Activated naive CD4-positive, alpha-beta T cell treated with anti-CD3 and anti-CD28 coated beads, Interleukin-2, amount 50 U/mL, for 72 hours (primary cell): Measurements from ENCODE around the gene FGGY. TPM values are rescaled to one million over a fixed set of nuclear protein-coding genes. Genes with fewer than 3 reads are reported as not detected.
"Not testable (repeated sequence)": the region's sequence is repeated elsewhere in the genome, so short reads cannot be mapped to it uniquely, and the experiment has no call there.

Source experiments
- ATAC-seq, 2 donors: fragments of 150-1000 bp; cut with Tn5 transposase; 2 replicates each; pipeline ENCODE4 v1.10.0; 2021; ENCODE audit warnings: mild to moderate bottlenecking in 2 of 2, moderate library complexity in 2 of 2
- DNase-seq, 2 donors: peaks; one replicate each; pipeline ENCODE4 v3.0.0; 2021 to 2022; ENCODE audit warnings: low spot score in 2 of 2
- H3K27ac Mint-ChIP-seq, 2 donors: one replicate each; pipeline ENCODE4 v1.8.0; 2022; ENCODE audit warnings: mild to moderate bottlenecking in 2 of 2, mixed read lengths in 2 of 2
- H3K36me3 Mint-ChIP-seq, 2 donors: one replicate each; pipeline ENCODE4 v1.8.0; 2022; ENCODE audit warnings: mixed read lengths in 2 of 2
- H3K9me3 Mint-ChIP-seq, 2 donors: one replicate each; pipeline ENCODE4 v1.8.0; 2022; ENCODE audit warnings: mixed read lengths in 2 of 2
- total RNA-seq, 2 donors: library from RNA; stranded (reverse); gene quantifications; one replicate each; pipeline ENCODE4 v1.2.3, GENCODE V29; 2022

Gene FGGY
- total RNA-seq, 2 donors from 2014 or later, result 15.0 to 17.0 TPM

DNA sequence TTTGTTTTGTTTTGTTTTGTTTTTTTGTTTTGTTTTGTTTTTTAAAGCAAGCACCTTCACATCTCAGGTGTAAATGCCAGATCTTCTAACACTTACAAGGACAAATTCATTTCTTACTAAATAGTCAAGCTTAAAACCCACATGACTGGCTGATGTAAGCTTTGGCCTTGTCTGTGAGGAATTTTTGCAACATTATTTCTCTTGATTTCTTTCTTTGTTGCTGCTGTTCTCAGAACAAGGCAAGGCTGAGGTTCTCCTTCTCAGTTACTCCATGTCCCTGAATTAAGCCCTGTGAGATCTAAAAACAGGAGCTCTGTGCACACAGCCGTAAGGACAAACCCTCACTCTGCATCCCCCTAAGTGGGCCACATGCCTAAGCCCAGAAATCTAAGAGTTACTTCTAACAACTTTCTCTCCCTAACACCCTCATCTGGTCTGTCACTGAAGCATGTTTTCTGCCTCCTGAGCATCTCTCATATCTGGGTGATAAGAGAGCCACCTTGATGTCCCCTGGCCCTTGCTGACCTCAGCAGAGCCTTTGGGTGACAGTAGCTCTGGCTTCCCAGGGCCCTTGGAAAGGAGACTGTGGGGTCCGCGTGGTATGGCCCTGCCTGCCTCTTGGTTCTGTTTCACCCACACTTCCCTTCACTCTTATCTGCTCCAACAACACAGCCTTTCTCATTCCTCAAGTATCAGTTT, 436.7 kb downstream of the FGGY start:
- ATAC-seq (no peak), DNase-seq (no peak)
- Mint-ChIP-seq H3K27ac (peak overlapping the region in 1 of 2 donors; percentile 32), H3K36me3 (peaks cover 10 to 25% of the 10 kb centered on the region in 2 donors), H3K9me3 (peaks cover 8 to 19% of the 10 kb centered on the region in 2 donors)

DNA sequence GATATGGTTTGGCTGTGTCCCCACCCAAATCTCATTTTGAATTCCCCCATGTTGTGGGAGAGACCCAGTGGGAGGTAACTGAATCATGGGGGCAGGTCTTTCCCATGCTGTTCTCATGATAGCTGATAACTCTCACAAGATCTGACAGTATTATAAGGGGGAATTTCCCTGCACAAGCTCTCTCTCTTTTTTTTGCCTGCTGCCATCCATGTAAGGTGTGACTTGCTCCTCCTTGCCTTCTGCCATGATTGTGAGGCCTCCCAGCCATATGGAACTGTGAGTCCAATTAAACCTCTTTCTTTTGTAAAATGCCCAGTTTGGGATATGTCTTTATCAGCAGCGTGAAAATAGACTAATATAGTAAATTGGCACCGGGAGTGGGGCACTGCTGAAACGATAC, 439.0 kb downstream of the FGGY start:
- not testable (repeated sequence) for ATAC-seq, DNase-seq
- Mint-ChIP-seq H3K9me3 (peaks cover 8 to 19% of the 10 kb centered on the region in 2 donors), H3K36me3 (peaks cover 10 to 25% of the 10 kb centered on the region in 2 donors), H3K27ac (peak overlapping the region in 1 of 2 donors; percentile 34)

DNA sequence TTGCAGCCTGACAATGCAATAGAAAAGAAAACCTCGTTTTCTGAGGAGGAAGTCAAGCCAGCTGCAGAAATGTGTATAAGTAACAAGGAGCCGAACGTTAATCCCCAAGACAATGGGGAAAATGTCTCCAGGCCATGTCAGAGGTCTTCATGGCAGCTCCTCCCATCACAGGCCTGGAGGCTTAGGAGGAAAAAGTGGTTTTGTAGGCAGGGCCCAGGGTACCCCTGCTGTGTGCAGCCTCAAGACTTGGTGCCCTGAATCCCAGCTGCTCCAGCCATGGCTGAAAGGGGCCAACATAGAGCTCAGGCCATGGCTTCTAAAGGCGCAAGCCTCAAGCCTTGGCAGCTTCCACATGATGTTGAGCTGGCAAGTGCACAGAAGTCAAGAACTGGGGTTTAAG, 439.9 kb downstream of the FGGY start:
- Mint-ChIP-seq H3K27ac (no peak overlapping the region), H3K9me3 (peaks cover 8 to 19% of the 10 kb centered on the region in 2 donors), H3K36me3 (peaks cover 10 to 25% of the 10 kb centered on the region in 2 donors)
- ATAC-seq (no peak), DNase-seq (no peak)

DNA sequence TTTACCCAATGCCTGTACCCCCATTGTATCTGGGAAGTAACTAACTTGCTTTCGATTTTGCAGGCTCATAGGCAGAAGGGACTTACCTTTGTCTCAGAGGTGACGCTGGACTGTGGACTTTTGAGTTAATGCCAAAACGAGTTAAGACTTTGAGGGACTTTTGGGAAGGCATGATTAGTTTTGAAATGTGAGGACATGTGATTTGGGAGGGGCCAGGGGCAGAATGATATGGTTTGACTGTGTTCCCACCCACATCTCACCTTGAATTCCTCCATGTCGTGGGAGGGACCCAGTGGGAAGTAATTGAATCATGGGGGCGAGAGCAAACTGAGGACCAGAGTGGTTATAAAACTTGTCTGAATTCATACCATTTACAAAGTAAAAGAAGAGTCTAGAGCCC, 440.7 kb downstream of the FGGY start:
- ATAC-seq (no peak), DNase-seq (no peak)
- Mint-ChIP-seq H3K27ac (no peak overlapping the region), H3K36me3 (peaks cover 10 to 25% of the 10 kb centered on the region in 2 donors), H3K9me3 (peaks cover 8 to 19% of the 10 kb centered on the region in 2 donors)

DNA sequence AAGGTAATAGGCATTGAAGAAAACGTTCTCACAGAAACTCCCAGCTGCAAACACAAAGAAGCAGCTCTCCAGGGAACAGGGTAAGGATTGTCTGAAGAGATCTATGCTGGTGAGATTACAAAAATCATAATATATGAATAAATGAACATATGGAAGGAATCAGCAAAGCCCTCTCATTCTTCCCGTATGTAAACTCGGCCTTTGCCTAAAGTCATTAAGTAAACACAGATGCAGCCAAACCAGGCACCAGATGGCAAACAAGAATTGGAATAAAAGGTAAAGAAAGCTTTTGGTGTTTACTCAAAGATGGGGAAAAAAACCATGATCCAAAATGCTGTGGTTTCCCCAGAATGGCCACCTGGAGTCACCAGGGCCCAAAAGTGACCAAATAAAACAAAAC, 441.3 kb downstream of the FGGY start:
- Mint-ChIP-seq H3K27ac (no peak overlapping the region), H3K36me3 (peaks cover 10 to 25% of the 10 kb centered on the region in 2 donors), H3K9me3 (peaks cover 8 to 19% of the 10 kb centered on the region in 2 donors)
- ATAC-seq, result no peak
- no peak for DNase-seq

DNA sequence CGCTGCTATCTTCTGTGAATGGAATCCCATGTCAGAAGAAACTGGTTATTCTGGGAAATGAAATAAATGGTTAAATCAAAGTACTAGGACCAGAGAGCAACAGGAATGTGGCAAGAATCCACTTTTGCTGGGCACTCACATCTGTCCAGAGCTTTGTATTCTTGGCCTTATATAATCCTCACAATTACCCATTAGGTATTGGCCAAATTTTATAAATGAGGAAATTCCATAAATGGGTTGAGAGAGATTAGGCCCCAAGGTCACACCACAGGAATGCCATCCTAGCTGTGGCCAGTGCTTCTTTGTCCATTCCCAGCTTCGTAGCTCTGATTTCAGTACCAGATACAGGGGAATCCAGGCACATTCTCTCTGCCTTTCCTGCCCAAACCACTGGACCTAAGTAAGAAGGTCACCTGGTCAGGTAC, 441.7 kb downstream of the FGGY start:
- Mint-ChIP-seq H3K36me3 (peaks cover 10 to 25% of the 10 kb centered on the region in 2 donors), H3K27ac (no peak overlapping the region), H3K9me3 (peaks cover 8 to 19% of the 10 kb centered on the region in 2 donors)
- DNase-seq (no peak), ATAC-seq (no peak)

DNA sequence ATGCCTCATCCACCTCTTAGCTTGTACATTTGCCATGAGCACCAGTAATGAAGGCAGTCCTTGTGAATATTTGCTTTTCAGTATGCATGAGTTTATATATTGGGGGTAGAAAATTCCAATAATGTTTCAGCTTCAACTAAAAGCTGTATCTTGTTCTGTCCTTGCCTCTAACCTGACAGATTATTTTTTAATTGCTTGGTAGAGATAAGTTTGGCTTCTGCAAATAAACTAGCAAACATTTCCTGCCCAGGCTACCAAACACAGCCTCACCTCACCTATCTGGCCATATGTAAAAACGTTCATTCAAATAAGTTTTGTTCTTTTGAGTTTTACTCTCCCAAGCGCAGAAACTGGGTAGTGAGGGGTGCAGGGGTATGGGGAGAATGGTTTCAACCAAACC, 442.2 kb downstream of the FGGY start:
- H3K36me3 Mint-ChIP-seq, result peaks cover 10 to 25% of the 10 kb centered on the region in 2 donors
- H3K9me3 Mint-ChIP-seq, result peaks cover 8 to 19% of the 10 kb centered on the region in 2 donors
- DNase-seq, result no peak
- H3K27ac Mint-ChIP-seq, result no peak overlapping the region
- ATAC-seq, result no peak

DNA sequence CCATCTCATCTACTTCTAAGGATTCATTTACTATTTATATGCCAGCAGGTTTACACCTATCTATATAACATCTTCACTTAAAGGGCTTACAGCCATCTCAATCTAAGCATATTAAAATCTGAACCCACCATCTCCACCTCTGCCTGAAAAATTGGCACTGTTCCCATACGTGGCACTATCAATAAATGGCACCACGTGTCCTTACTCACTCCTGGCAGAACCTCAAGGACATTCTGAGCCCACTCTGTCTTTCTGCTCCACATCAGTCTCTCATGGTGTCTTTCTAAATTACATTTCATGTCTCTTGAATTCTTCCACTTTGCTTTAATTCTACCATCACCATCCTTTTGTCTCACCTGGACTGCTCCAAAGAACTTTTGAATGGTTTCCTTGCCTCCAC, 445.6 kb downstream of the FGGY start:
- DNase-seq (no peak), ATAC-seq (no peak)
- Mint-ChIP-seq H3K36me3 (peaks cover 0 to 3% of the 10 kb centered on the region in 2 donors), H3K9me3 (peaks cover 0 to 4% of the 10 kb centered on the region in 2 donors), H3K27ac (no peak overlapping the region)

DNA sequence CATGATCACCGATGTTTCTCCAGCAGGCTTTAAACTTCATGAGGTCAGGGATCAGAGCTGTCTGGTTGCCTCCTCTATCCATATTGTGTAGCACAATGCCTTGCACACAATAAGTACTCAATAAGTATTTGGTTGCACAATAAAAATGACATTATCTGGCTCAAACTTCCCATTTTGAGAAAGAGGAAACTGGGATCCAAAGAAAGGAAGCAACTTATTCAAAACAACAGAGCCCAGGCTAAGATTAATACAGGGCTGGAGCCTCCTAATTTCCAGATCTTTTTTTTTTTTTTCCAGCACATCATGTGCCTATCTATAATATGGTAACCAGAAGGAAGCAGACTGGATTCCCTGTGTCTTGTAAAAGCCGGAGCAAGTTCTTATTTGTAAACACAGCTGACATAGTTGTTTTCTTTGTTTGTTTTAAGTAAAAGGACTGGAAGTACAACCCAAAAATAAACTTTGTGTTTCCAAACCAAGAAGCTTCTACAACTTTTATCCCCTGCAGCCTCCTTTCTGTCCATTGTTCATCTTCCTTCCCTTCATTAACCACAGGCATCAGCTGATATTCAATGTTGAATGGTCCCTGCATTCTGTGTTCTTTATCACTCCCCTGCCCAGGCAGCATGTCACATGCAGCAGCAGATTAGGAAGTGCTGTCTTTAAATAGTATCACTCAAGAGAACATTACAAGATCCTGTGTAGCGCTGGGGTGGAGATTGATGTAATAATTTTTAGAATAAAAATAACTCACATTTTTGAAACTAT, 446.6 kb downstream of the FGGY start:
- Mint-ChIP-seq H3K27ac (no peak overlapping the region), H3K9me3 (no peaks in the 10 kb centered on the region), H3K36me3 (no peaks in the 10 kb centered on the region)
- DNase-seq (no peak), ATAC-seq (no peak)

DNA sequence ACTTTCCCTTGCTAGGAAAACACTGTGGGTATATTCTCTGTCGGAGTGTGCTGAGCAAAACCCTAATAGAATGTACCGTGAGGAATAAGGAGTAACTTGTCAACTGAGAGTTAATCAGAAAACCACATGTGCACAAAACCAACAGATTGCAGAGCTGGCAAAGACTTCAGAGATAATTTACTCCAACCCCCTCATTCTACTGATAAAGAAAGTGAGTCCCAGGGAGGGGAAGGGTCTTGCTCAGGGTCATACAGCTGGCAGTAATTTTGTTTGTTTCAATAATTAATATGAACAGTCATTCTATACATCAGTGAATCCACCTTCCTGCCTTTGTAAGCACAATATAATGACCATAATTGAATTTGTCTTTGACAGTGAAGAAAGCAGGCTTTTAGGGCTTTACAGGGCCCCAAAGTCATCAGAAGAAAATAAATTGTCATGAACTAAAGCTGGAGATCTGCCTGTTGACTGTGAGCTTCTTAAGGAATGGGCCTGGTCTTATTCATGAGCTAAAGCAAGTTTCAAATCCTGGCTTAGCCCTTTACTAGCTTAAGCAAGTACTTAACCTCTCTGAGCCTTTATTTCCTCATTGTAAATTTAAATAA, 450.6 kb downstream of the FGGY start:
- H3K9me3 Mint-ChIP-seq, result no peaks in the 10 kb centered on the region
- ATAC-seq (no peak), DNase-seq (no peak)
- H3K27ac Mint-ChIP-seq, result no peak overlapping the region
- H3K36me3 Mint-ChIP-seq, result no peaks in the 10 kb centered on the region

DNA sequence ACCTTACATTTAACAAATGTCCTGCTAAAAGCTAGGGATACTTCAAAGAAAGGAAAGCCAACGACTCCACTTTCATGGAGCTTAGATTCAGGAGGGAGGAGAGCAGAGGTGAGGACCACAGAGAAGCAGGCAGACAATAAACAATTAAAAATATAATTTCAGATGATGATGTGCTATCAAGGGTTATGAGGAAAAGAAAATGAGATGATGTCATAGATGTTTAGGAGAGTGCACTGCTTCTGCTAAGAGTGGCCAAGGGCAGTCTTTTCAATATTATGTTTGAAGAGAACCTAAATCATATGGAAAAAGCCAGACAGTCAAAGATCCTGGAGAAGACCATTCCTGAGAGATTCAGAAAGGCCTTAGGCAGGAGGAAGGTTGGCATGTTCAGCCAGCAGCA, 451.2 kb downstream of the FGGY start:
- no peak for DNase-seq
- Mint-ChIP-seq H3K9me3 (no peaks in the 10 kb centered on the region), H3K36me3 (no peaks in the 10 kb centered on the region), H3K27ac (no peak overlapping the region)
- ATAC-seq, result no peak

DNA sequence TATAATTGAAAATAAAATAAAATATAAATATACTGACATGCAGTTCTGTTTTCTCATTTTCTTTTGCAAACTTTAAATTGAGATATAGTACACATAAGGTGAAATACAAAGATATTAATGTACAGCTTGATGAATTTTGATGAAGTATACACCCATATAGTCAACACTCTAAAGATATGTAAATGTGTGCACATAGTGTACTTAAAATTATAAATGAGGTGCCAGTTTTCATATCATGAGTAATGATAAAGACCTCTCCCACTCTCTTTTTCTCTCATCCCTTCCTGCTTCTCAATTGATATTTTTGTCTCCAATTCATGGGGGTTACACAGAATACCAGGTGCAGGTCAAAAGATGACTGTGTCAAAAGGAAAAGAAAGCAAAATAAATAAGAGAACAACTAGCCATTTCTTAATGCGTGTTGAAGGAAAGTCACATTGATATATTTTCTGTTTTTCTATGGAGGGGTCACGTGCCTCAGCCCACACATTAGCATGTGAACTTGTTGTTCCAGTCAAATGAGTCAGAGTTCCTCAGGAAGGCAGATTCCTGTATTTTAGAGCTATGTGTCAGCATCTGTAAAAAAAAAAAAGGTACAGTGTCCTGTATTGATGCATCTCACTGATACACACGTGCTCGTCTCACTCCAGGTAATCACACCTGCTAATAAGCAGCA, 453.6 kb downstream of the FGGY start:
- DNase-seq (no peak), ATAC-seq (peak in 1 of 2 donors; percentile 59)
- H3K27ac Mint-ChIP-seq, result no peak overlapping the region
- H3K9me3 Mint-ChIP-seq, result no peaks in the 10 kb centered on the region
- H3K36me3 Mint-ChIP-seq, result no peaks in the 10 kb centered on the region

DNA sequence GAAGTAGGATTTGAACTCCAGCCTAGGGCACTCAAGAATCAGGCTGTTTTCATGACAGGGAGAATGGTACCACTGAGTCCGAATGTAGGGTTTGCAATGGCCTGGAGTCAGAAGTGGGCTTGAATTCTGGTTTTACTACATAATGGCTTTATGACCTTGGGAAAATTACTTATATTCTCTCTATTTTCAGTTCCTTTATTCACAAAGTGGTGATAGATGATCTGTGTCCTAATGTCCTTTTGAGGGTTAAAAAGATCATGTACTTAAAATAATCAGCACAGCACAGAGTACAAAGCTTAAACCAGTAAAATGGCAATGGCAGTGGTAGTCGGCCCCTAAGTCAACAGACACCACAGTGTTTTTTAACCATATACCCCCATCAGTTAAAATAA, 454.1 kb downstream of the FGGY start:
- no peak for DNase-seq
- H3K9me3 Mint-ChIP-seq, result no peaks in the 10 kb centered on the region
- no peak for ATAC-seq
- no peaks in the 10 kb centered on the region for H3K36me3 Mint-ChIP-seq
- H3K27ac Mint-ChIP-seq, result no peak overlapping the region

DNA sequence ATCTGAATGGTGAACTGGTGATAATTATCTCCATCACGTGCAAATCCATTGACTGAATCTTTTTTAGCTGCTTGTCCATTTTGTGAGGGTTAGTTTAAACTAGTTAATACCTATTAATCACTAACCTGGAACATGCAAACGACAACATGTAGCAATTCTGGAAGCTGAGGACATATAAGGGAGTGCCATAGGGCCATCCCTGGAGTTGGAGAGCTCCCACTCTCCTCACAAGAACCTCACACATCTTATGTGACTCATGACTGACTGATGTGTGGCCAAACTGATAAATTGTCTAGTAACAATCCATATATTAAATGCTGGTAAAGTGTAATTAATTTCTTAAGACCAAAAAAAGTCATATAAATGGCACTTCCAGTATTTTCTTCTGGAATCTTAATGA, 454.9 kb downstream of the FGGY start:
- no peaks in the 10 kb centered on the region for H3K9me3 Mint-ChIP-seq
- H3K36me3 Mint-ChIP-seq, result no peaks in the 10 kb centered on the region
- DNase-seq (no peak), ATAC-seq (no peak)
- H3K27ac Mint-ChIP-seq, result no peak overlapping the region

DNA sequence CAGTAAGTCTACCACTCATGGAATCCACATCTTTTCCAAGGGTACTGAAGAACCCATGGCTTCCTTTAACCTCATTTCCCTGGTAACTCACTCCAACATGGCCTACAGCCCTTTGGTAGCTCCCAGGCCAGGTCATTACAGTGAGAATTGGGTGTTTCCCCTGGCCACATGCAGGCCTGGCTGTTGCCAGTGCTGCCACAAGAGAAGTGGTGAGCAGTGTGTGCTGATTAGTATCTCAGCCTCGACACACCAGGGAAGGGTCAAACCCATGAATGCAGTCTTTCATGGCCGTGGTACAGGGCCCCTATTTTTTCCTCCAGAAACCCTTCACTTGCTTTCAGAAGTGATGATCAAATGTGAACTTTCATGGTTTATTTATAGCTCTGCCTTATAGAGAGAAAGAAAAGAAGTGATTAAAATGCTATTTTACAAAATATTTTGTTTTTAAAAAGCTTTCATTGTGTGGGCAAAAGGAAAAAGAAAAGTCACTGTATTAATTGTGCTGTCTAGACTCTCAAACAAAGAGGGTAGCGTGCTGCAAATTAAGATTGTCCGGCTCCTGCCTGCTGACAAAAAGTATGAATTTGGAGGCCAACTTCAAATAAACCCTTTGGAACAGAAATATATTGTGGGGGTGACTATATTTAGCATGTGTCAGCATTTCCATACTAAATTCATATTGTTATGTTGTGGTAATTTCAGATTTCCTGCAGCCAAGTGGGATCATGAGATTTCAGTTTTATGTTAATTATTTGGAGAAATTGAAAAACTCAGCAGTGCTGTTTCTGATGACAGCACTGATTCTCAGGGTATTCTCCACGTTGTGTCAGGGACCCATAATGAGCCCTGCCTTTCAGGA, 455.9 kb downstream of the FGGY start:
- DNase-seq (no peak), ATAC-seq (peak in 1 of 2 donors; percentile 61)
- Mint-ChIP-seq H3K9me3 (no peaks in the 10 kb centered on the region), H3K27ac (peak overlapping the region in 1 of 2 donors; percentile 25), H3K36me3 (no peaks in the 10 kb centered on the region)

DNA sequence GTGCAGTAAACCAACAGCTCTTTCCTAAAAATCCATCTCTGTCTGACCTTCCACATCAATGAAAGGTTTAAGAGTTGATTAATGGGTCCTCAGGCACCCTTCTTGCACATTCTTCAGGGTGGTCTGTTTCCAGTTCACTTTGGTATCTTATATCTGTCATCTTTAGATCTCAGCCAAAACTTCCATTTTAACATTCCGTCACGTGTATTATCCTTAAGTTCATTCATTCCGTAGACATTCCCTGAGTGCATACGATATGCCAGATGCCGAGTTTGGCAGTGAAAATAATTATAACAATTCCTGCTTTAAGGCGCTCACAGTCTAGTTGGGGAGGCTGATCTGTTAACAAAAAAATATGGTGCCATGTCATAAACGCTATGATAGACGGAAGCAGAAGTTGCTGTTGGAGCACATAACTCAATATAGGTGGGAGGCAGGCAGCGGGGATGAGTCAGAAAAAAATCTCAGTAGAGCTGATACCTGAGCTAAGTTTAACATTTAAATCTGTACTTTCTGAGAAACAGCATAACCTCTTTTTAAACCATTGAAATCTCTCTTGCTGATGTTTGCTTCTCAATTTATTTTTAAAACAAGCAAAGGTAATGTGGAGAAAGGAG, 458.3 kb downstream of the FGGY start:
- Mint-ChIP-seq H3K9me3 (no peaks in the 10 kb centered on the region), H3K27ac (no peak overlapping the region), H3K36me3 (no peaks in the 10 kb centered on the region)
- ATAC-seq (no peak), DNase-seq (no peak)
